Measurements from ENCODE around the gene RCVRN.

RCVRN gene

GRCh38 chr17:9904277-9905077 is 594 bp downstream of the RCVRN start:
- H3K4me3 ChIP-seq = no peak overlapping the region
- H3K27ac ChIP-seq = no peak overlapping the region
- DNase-seq = no peak
- H3K36me3 ChIP-seq = no peaks in the 10 kb centered on the region
- intact Hi-C loops (cut with DNase I; ENCODE audit: low total_unique reads) = no loop called here
- H3K27me3 ChIP-seq = peaks cover 0 to 13% of the 10 kb centered on the region in 2 donors
- H3K4me1 ChIP-seq = no peaks in the 10 kb centered on the region
- H3K9me3 ChIP-seq = no peaks in the 10 kb centered on the region
- no peak for TF ChIP-seq CTCF (IDR thresholded peaks at IDR 0.05)

- Histone ChIP-seq H3K4me3 (no peak overlapping the region), H3K4me1 (no peaks in the 10 kb centered on the region), H3K36me3 (no peaks in the 10 kb centered on the region), H3K27me3 (peaks cover 0 to 8% of the 10 kb centered on the region in 2 donors), H3K9me3 (no peaks in the 10 kb centered on the region), H3K27ac (no peak overlapping the region)
- intact Hi-C loops (cut with DNase I; ENCODE audit: low total_unique reads) = no loop called here
- no peak for DNase-seq
- no peak for TF ChIP-seq CTCF (IDR thresholded peaks at IDR 0.05)
Measured at GRCh38 chr17:9902120-9902519, 3.0 kb downstream of the RCVRN start.

GRCh38 chr17:9900784-9901183 is 4.3 kb downstream of the RCVRN start:
- Histone ChIP-seq H3K9me3 (no peaks in the 10 kb centered on the region), H3K36me3 (no peaks in the 10 kb centered on the region), H3K4me1 (no peaks in the 10 kb centered on the region), H3K27me3 (peaks cover 0 to 7% of the 10 kb centered on the region in 2 donors), H3K4me3 (no peak overlapping the region), H3K27ac (no peak overlapping the region)
- intact Hi-C loops (cut with DNase I; ENCODE audit: low total_unique reads) = no loop called here
- TF ChIP-seq CTCF (IDR thresholded peaks at IDR 0.05) = no peak
- DNase-seq = no peak

- H3K36me3 ChIP-seq = no peaks in the 10 kb centered on the region
- no peak overlapping the region for H3K4me3 ChIP-seq
- H3K27me3 ChIP-seq = peaks cover 0 to under 1% of the 10 kb centered on the region in 2 donors
- intact Hi-C loops (cut with DNase I; ENCODE audit: low total_unique reads) = no loop called here
- TF ChIP-seq CTCF (IDR thresholded peaks at IDR 0.05) = no peak
- DNase-seq = no peak
- H3K9me3 ChIP-seq = no peaks in the 10 kb centered on the region
- H3K27ac ChIP-seq = no peak overlapping the region
- H3K4me1 ChIP-seq = no peaks in the 10 kb centered on the region
Measured at GRCh38 chr17:9900044-9900594, 5.0 kb downstream of the RCVRN start.

GRCh38 chr17:9899280-9900043 is 5.6 kb downstream of the RCVRN start:
- DNase-seq = no peak
- H3K4me1 ChIP-seq = no peaks in the 10 kb centered on the region
- intact Hi-C loops (cut with DNase I; ENCODE audit: low total_unique reads) = no loop called here
- no peak overlapping the region for H3K4me3 ChIP-seq
- no peak for TF ChIP-seq CTCF (IDR thresholded peaks at IDR 0.05)
- no peaks in the 10 kb centered on the region for H3K36me3 ChIP-seq
- H3K9me3 ChIP-seq = peaks cover 0 to 6% (median 0%) of the 10 kb centered on the region in 3 donors
- no peak overlapping the region for H3K27ac ChIP-seq
- no peaks in the 10 kb centered on the region for H3K27me3 ChIP-seq

Data from tibial artery (tissue), 4 donors.